ENCODE data around the gene NEU2.

NEU2 gene

DNA sequence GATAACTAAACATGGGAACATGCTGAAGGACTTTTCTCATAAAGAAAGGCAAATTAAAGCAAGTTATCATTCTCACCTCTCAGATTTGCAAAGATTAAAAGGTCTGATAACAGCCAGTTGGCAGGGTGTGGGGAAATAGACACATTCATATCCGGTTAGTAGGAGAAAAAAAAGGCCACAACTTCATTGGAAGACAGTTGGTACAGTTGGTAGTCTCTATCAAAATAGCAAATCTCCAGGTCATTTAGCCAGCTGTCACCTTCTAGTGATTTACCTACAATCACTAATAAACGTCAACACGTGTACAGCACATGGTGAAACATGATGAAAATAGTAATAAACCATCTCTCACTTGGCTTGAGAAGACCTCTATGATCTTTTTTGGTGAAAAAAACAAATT is 44.3 kb downstream of the NEU2 start:
- no peak for DNase-seq (ENCODE audit: low spot score)

DNA sequence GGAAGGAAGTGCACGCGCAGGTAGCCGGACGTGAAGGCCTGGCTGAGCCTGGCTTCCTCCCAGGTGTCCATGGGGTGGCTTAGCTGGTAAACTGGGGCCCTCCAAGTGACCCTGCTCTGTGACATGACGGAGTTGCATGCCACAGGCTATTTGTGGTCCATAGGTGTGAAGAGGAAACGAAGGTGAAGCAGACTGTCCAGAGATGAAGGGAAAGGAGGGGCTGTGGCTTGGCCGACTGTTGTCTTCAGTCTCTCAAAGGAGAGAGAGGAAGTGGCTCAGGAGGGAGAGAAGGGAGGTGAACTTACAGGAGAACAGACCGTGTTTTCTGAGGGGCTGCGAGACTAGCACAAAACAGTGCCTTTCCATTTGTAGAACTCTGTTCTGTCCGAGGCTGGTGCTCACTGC is 47.0 kb downstream of the NEU2 start:
- no peak for DNase-seq (ENCODE audit: low spot score)

DNA sequence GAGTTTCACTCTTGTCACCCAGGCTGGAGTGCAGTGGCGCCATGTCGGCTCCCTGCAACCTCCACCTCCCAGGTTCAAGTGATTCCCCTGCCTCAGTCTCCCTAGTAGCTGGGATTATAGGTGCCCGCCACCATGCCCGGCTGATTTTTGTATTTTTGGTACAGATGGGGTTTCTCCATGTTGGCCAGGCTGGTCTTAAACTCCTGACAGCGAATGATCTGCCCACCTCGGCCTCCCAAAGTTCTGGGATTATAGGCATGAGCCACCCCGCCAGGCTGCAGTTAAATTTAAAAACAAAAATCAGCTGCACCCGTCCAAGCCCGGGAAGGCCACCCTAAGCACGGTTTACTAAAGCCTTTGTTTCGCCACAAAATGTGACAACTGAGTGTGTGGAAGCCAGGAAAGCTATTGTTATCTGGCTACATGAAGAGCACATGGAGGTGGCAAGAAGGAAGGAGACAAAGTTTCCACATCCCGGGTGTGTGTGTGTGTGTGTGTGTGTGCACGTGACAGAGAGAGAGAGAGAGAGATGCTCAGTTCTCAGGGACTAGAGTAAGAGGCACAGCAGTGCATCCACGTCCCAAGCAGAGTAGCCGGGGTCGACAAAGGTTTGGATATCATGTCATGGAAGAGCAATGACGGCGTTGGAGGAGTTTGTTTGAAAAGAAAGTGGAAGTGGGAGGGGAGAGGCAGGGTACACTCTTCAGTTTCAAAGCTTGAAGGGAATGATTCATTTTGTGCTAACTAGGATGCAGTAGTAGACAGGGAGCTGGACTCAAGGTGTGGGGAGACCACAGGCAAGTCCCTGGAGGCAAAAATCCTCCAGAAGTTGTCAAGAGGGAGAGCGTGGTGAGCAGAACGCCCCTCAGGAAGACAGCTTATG is 47.7 kb downstream of the NEU2 start:
- no peak for DNase-seq (ENCODE audit: low spot score)

DNA sequence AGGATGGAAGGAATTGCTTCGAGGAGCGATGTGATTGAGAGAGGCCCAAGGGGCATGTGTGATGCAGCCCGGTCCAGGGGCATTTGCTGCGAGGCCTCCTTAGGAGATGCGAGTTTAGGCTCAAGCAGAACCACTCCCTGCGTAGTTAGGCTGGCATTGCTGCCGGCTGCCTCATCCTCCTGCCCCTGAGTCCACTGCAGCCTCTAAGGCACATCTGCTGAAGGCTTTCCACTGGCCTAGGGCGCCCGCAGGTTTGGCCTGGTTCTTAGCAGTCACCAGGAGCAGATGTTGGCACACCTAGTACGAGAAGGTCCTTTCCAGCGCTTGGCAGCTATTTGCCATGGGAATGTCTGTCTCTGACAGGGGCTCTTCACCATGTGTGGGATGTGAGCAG is 48.4 kb downstream of the NEU2 start:
- no peak for DNase-seq (ENCODE audit: low spot score)

DNA sequence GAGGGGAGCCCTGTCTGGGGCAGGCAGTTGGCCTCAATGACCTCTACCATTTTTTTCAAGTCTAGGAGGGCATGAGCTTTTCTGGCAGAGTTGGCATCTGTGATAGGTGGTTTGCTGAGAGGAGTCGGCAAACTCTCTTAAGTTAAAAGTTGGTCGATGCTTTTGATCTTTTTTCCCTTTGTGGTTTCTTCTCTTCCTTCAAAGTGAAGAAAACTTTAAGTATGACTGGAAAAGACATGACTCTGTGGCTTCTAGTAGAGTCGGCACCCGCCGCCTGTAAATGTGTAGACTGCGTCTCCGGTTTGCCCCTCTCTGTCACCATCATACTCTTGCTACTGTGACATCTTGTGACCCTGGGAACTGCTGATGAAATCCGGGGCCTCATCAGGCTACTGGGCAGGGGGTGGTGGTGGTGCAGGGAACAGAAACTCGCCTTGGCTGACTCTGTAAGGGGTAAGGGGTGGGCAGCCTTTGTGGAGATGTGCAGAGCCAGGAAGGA is 48.8 kb downstream of the NEU2 start:
- no peak for DNase-seq (ENCODE audit: low spot score)

DNA sequence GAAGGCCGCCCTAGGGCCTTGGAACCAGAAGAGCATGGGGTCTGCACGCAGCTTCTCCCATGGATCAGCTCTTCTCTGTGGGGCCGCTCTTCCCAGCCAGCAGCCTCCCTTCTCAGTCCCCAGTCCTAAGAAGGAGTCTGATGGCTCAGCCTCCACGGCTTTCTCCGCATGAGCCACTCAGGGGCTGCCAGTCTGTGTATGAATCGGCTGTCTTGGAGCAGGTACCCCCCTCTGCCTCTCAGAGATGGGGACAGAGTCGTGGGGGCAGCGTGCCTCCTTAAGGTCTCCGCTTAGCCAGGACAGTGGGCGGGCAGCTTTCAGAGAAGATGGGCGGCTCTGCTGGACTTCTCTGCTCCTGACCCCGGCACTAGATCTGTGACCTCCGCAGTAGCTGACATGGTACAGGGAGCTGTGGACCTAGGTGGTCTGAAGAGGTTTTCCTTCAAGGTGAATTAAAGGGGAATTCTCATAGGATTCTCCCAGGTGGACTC is 49.3 kb downstream of the NEU2 start:
- DNase-seq (ENCODE audit: low spot score), result no peak

DNA sequence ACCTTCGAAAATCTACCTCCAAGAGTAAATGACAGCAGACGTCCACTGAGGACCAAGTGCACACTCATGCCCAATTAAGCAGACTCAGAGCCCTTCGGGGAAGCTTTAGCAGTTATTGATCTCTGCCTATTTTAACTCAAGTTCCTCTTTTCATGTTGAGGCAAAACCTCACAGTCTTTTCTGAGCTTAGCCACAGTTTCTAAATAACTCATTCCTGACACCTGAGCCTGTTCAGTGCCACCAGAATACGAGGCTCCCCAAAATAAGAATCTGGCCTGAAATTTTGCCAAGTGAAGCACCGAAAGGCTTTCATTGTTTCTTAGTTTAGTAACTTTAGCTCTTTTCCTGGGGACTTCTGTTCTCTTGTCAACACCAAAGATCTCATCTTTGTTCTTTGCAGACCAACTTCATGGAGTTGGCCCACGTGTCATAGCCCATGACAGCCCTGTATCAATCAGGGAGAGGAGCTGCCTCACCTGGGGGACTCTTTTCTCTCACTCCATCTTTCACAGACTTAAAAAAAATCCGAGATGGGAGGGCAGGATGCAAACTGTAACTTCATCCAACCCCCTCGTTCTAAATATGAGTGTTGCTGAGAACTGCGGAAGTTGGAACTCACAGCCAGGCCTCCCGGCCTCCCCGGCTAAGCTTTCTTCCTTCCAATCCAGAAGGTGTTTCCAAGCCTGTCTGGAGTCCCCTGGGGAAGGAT is 49.9 kb downstream of the NEU2 start:
- no peak for DNase-seq (ENCODE audit: low spot score)

DNA sequence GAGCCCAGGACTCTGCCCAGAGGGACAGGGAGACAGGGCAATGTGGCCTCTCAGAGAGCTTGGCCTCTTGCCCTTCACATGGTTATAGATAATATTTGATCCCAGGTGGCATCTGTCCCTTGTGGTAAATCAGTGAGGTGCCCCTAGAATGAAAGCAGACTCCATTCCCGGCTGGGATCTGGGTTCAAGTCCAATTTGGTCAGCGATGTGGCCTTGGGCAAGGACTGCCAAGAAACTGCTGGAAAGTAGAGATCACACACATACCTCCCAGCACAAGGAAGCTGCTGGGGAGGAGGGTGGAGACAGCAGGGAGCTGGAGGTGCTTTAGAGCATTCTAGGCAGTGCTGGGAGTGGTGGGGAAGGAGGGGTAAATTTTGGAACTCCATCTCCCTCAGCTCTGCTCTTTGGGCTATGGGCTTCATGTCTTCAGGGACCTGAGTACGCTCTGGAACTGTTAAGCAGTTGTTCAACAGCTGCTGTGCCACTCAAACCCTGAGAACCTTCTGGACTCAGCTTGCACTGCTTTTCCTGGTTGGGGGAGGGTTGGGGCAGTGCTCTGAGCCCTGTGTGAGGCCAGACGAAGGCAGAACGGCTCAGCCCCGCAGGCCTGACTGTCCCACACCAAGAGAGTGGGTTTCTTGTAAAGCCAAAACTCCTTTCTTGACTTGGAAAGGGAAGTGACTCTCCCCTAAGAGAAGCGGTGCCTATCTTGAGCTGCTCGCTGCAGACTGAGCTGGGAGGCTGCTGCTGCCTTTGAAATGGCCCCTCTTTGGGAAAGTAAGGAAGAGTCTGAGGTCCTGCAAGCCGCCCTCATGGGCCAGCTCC is 50.7 kb downstream of the NEU2 start:
- no peak for DNase-seq (ENCODE audit: low spot score)

DNA sequence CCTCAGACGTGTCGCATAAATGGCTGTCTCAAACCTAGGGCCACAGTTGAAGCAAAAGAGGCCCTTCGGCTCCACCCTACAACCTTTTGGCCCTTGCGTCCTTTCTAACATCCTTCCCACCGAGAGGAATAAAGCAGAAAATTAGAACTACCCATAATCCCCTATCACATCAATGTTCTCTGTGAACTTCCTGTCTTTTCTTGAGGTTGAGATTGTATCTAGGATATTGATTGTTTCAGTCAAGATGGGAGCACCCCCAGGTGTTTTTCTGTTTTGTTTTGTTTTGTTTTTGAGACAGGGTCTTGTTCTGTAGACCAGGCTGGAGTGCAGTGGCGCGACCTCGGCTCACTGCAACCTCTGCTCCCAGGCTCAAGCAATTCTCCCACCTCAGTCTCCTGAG is 51.3 kb downstream of the NEU2 start:
- no peak for DNase-seq (ENCODE audit: low spot score)

DNA sequence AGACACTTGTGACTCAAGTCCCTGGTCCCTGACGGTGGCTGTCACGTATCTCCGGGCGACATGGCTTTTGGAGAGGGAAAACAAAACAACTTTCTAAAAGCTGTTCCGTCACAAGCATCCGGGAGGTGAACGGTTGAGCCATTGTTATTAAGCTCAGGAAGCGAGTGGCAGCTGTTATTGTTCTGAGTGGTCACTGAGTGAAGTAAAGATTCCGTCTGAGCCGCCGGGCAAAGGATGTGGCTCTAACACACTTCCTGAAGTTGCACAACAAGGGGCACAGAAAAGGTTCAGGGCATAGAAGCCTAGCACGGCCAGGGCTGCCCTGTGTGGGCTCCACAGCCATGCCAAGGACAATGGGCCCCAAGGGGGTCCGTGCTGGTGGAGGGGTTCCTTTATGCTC is 52.0 kb downstream of the NEU2 start:
- DNase-seq (ENCODE audit: low spot score), result no peak

Measured in HuH-7 (cell line).